Activated naive CD8-positive, alpha-beta T cell (primary cell): ENCODE measurements around the gene OR10G3.

ENCODE experiments used
- H3K27ac Mint-ChIP-seq: one replicate; pipeline ENCODE4 v1.8.0; 2021; ENCODE audit warnings: mixed read lengths
- H3K27me3 Mint-ChIP-seq: one replicate; pipeline ENCODE4 v1.8.0; 2021; ENCODE audit warnings: mixed read lengths
- H3K36me3 Mint-ChIP-seq: one replicate; pipeline ENCODE4 v1.8.0; 2021; ENCODE audit warnings: mixed read lengths
- H3K4me1 Mint-ChIP-seq: one replicate; pipeline ENCODE4 v1.8.0; 2021; ENCODE audit warnings: low read depth, mixed read lengths
- H3K4me3 Mint-ChIP-seq: one replicate; pipeline ENCODE4 v1.8.0; 2021; ENCODE audit warnings: mild to moderate bottlenecking, mixed read lengths
- H3K9me3 Mint-ChIP-seq: one replicate; pipeline ENCODE4 v1.8.0; 2021; ENCODE audit warnings: low read depth, mixed read lengths

The OR10G3 gene

DNA sequence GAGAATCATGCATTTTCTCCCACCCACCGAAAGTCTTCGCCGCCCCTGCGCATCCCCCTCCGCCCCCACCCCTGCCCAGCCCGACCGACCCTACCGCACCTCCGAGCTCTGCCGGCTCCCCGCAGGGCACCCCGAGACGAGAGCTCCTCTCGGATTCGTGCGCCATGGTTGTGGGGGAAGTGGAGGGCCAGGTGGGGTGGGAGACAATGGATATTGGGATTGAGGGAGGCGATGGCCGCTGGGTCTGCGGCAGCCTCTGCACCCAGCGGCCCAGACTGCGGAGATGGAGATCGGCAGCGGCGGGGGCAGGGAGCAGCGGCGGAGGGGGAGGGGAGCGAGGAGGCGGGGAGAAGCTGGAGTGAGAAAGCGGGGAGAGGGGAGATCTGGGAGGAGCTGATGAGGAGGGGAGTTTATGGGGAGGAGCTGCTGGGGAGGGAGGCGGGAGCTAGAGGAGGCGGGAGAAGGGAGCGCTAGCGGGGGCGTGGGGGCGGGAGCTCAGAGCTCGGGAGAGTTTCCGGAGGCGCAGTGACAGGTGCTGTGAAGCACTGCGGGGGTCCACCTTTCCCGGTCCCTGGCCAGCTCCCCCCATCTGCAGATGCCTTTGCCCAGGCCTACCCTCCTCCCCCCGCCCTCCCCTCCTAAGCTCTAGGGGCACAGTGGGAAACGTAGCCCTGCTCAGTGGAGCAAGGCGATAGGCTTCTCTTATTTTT is 53.8 kb downstream of the OR10G3 start, which contains the start of gene SALL2:
TSS of gene SALL2 (minus strand) at position 385 of the 710 bp plus-strand sequence. CDS start at position 166, 219 bp downstream.
- Mint-ChIP-seq H3K27ac (peak within 1 kb of the TSS; percentile 77), H3K27me3 (no peaks in the 10 kb centered on the region), H3K9me3 (no peaks in the 10 kb centered on the region), H3K36me3 (peaks cover 1% of the 10 kb centered on the region), H3K4me1 (peaks cover 16% of the 10 kb centered on the region), H3K4me3 (peak within 1 kb of the TSS; percentile 87)

DNA sequence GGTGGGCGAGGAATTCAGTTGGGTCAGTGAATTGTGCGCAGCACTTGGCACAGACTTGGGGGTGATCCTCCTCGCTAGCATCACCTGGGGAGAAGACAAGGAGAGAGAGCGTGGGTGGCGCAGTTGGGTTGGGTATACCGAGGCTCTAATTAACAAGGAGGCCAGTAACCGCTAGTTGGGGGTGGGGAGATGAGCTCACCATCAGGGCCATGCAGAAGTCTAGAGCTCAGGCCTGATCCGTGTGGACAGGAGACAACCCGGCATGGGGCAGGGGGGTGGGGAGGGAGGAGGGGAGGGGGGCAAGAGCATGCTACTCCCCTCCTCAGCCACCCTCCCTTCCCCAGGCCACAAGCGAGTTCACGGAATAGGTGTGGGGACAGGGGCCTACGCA is 54.3 kb downstream of the OR10G3 start:
- Mint-ChIP-seq H3K27me3 (no peaks in the 10 kb centered on the region), H3K36me3 (peaks cover 3% of the 10 kb centered on the region), H3K4me1 (peaks cover 17% of the 10 kb centered on the region), H3K9me3 (no peaks in the 10 kb centered on the region), H3K4me3 (peak overlapping the region; percentile 87), H3K27ac (peak overlapping the region; percentile 68)

DNA sequence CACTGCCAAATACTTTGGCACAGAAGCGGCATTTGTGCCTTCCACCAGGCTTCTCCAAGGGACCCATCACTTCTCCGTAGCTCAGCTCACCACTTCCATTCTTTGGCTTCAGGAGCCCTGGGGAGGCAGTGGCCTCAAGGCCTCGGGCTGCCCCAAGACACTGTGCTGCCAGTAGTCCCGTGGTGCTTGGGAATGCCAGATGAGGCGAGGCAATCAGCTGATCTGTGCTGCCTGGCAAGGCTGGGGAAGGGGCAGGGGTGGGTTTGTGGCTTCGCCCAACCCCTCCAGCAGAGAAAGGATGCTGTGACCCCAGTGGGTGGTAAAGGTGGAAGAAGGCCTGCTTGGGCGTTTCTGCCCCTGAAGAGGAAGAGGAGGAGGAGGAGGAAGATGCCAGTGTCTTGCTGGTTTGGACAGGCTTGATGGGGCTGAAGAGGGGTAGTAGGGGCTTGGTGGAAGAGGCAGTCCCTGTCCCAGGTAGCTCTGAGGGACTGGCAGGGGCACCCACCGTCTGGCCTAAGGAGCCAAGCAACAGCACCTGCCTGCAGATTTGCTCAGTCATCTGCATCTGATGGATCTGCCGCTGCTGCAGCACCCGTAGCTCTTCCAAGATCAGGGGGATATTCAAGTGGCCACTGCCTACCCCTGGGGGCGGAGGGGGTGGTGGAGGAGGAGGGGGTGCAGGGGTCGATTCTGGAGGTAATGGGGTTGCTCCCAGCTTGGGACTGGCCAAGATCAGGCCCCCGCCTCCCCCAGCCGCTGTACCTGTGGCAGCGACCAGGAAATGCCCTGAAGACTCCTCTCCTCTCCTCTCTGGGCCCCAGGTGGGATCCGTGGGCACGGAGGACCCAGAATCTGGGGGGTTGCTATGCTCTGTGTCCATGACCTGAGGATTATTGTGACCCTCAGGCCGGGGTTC is 55.0 kb downstream of the OR10G3 start:
- Mint-ChIP-seq H3K4me1 (peaks cover 18% of the 10 kb centered on the region), H3K27me3 (no peaks in the 10 kb centered on the region), H3K9me3 (no peaks in the 10 kb centered on the region), H3K4me3 (peak overlapping the region; percentile 87), H3K36me3 (peaks cover 3% of the 10 kb centered on the region), H3K27ac (peak overlapping the region; percentile 68)

DNA sequence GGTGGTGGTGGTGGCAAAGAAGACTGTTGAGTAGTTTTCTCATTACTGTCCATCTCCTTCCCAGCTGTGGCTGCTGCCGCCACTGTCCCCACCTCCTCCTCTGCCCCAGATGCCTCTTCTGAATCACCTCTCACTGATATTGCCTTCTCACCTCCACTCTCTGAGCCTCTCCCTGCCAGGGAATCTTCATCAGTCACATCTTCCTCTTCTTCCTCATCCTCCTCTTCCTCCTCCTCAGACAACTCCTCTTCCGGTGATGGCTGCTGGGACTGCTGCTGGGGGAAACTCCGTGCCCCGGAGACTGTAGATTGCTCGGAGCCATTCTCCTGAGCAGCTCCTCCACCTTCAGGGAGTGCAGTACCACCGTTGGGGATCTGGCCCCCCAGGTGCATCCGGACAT is 56.7 kb downstream of the OR10G3 start:
- Mint-ChIP-seq H3K27me3 (no peaks in the 10 kb centered on the region), H3K4me3 (no peak overlapping the region), H3K9me3 (no peaks in the 10 kb centered on the region), H3K36me3 (peaks cover 3% of the 10 kb centered on the region), H3K4me1 (peaks cover 18% of the 10 kb centered on the region), H3K27ac (no peak overlapping the region)

DNA sequence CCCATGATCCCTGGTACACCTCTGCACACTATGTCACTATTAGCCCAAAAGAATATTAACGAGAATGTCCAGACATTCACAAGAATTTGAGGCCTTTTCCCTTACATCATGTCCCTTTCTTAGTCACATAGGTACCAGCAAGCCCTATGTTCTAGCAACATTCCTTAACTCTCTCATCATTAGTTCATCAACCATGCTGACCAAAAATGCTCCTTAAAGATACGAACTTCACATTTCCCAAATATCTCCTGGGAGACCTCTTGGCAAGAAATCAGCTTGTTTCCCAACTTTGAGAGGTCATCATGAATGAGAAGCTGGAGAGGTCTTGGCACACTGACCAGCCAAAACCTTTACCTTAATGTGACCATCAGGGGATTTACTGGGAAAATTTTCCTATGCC is 58.4 kb downstream of the OR10G3 start:
- no peaks in the 10 kb centered on the region for H3K9me3 Mint-ChIP-seq
- no peak overlapping the region for H3K27ac Mint-ChIP-seq
- H3K4me3 Mint-ChIP-seq = no peak overlapping the region
- peaks cover 8% of the 10 kb centered on the region for H3K4me1 Mint-ChIP-seq
- peaks cover 3% of the 10 kb centered on the region for H3K36me3 Mint-ChIP-seq
- H3K27me3 Mint-ChIP-seq = no peaks in the 10 kb centered on the region

DNA sequence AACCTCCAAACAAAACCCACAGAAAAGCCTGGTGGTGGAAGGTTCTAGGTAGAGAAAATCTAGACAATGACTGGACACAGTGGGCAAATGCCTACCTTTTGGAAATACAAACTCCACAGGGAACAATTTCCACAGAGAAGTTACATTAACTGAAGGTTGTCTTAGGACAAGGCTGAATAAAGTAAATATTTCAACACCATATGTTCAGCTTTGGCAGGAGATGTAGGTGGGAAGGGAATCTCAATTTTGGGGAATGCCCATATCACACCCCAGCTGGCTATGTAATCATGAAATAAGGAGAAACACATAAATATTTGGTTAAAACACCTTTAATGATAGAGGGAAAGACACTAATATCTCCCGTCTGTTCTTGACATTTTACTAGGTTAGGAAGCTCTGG is 59.1 kb downstream of the OR10G3 start:
- peaks cover 8% of the 10 kb centered on the region for H3K4me1 Mint-ChIP-seq
- H3K36me3 Mint-ChIP-seq = peaks cover 3% of the 10 kb centered on the region
- H3K27ac Mint-ChIP-seq = no peak overlapping the region
- no peaks in the 10 kb centered on the region for H3K9me3 Mint-ChIP-seq
- H3K4me3 Mint-ChIP-seq = no peak overlapping the region
- no peaks in the 10 kb centered on the region for H3K27me3 Mint-ChIP-seq

DNA sequence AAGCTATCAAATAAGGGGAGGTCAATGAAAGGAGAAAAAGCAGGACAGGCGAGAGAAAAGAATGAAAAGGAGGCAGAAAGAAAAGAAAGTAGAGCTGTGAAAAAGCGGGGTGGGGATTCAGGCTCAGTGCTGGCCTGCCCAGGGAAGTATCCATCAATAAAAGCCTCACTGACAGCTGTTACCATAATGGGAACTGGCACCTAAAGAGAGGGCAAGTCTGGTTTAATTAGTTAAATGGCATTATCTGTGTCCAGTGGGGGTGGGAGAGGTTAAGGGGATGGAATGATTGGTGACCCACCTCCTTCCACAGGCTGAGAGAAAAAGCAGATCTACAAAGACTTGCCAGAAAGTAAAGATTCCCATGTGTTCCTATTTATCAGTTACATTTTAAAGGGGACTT is 61.2 kb downstream of the OR10G3 start:
- Mint-ChIP-seq H3K4me3 (no peak overlapping the region), H3K4me1 (peaks cover 2% of the 10 kb centered on the region), H3K9me3 (no peaks in the 10 kb centered on the region), H3K27me3 (no peaks in the 10 kb centered on the region), H3K27ac (no peak overlapping the region), H3K36me3 (peaks cover 3% of the 10 kb centered on the region)
